K562 (cell line): ENCODE data around the gene BCL3. TPM values are rescaled to one million over a fixed set of nuclear protein-coding genes. Genes with fewer than 3 reads are reported as not detected.

ENCODE experiments used
- ETV5 ChIP-seq: sonication (generic); formaldehyde crosslinking; IDR thresholded peaks from 2 replicates; pipeline ENCODE4 v1.4.0; 2020; ENCODE audit warnings: low read depth, mild to moderate bottlenecking, missing genetic modification reagents
- FOXJ3 ChIP-seq: sonication (generic); formaldehyde crosslinking; IDR thresholded peaks from 2 replicates; pipeline ENCODE4 v1.4.0; 2020; ENCODE audit warnings: mild to moderate bottlenecking, missing genetic modification reagents
- JUN ChIP-seq, 2 experiments: sonication (generic) in 1 of 2; formaldehyde crosslinking in 1 of 2; IDR thresholded peaks; 2 replicates each; pipeline versions ENCODE4 v1.6.1 to v1.8.0; 2012 to 2022; ENCODE audit warnings: borderline replicate concordance in 2 of 2, mild to moderate bottlenecking in 2 of 2, improper control_type of control experiment in 1 of 2, low read depth in 1 of 2, low read length in 1 of 2, missing genetic modification reagents in 1 of 2
- KHSRP ChIP-seq: fragments of 450-650 bp; IDR thresholded peaks from 2 replicates; pipeline ENCODE4 v1.6.1; 2017
- NELFE ChIP-seq: IDR thresholded peaks from 2 replicates; pipeline ENCODE4 v1.6.1; 2011; ENCODE audit warnings: mild to moderate bottlenecking; ENCODE audit not compliant: insufficient read depth, insufficient read length
- RCOR1 ChIP-seq, 2 experiments: IDR thresholded peaks; 2 replicates each; pipeline ENCODE4 v1.6.1; 2012; ENCODE audit warnings: low read depth in 2 of 2, low read length in 2 of 2, borderline replicate concordance in 1 of 2, improper control_type of control experiment in 1 of 2
- SMAD1 ChIP-seq: fragments of 150-350 bp; IDR thresholded peaks from 2 replicates; pipeline ENCODE4 v1.6.1; 2014; ENCODE audit warnings: low read length, low read depth; ENCODE audit not compliant: partially characterized antibody
- SNRNP70 ChIP-seq: fragments of 200-400 bp; formaldehyde crosslinking; optimal IDR thresholded peaks from 2 replicates; pipeline ENCODE3; 2017; ENCODE audit warnings: low read depth, low read length
- SP1 ChIP-seq: sonication (generic); formaldehyde crosslinking; IDR thresholded peaks from 2 replicates; pipeline ENCODE4 v1.8.1; 2022; ENCODE audit warnings: mild to moderate bottlenecking, missing genetic modification reagents
- ZKSCAN1 ChIP-seq: fragments of 150-350 bp; IDR thresholded peaks from 2 replicates; pipeline ENCODE4 v1.6.1; 2016; ENCODE audit warnings: low read depth, low read length
- ZNF561 ChIP-seq: fragments of 450-650 bp; formaldehyde crosslinking; conservative IDR thresholded peaks from 2 replicates; pipeline ENCODE4 v1.4.0; 2020; ENCODE audit warnings: mild to moderate bottlenecking, moderate library complexity
- polyA plus RNA-seq, 8 experiments: library from polyadenylated mRNA; depleted of rRNA in 4 of 8; stranded (reverse) in 5 of 8; unstranded in 3 of 8; fragments of >200 nt; fragmentation: Nextera tagmentation in 2 of 8; fragmentation: Illumina TruSeq in 1 of 8; extraction: Ambion mirVana in 2 of 8; extraction: Trizol in 1 of 8; gene quantifications; 2 replicates each; pipeline versions ENCODE4 v1.2.1 to v1.2.3, GENCODE V29; 2011 to 2014; ENCODE audit warnings: inconsistent platforms in 1 of 8, missing spikeins in 1 of 8
- total RNA-seq, 7 experiments: library from RNA; depleted of rRNA in 6 of 7; stranded (reverse); fragments of >200 nt in 6 of 7; fragmentation: Illumina TruSeq in 2 of 7; extraction: Trizol in 2 of 7; gene quantifications; 2 replicates each; pipeline versions ENCODE4 v1.2.1 to v1.2.3, GENCODE V29; 2011 to 2021; ENCODE audit warnings: low replicate concordance in 1 of 7
- TF ChIP-seq, protein P1 (sequence below): fragments of 250-450 bp; sonication (Bioruptor Pico); IDR thresholded peaks from 2 replicates; pipeline ENCODE4 v1.5.0; 2021; ENCODE audit warnings: mild to moderate bottlenecking, borderline replicate concordance
- TF ChIP-seq, protein P2 (sequence below): fragments of 450-650 bp; formaldehyde crosslinking; conservative IDR thresholded peaks from 2 replicates; pipeline ENCODE4 v1.4.0; 2022; ENCODE audit warnings: mild to moderate bottlenecking, missing genetic modification characterization
- TF ChIP-seq, protein P3 (sequence below): fragments of 250-450 bp; sonication (Bioruptor Pico); IDR thresholded peaks from 2 replicates; pipeline ENCODE4 v1.8.0; 2021; ENCODE audit warnings: mild to moderate bottlenecking, moderate library complexity
- TF ChIP-seq, protein P4 (sequence below): fragments of 250-450 bp; sonication (Bioruptor Pico); IDR thresholded peaks from 2 replicates; pipeline ENCODE4 v1.8.0; 2021; ENCODE audit warnings: moderate library complexity, mild to moderate bottlenecking, inconsistent platforms
- TF ChIP-seq, protein P5 (sequence below): fragments of 250-450 bp; sonication (Bioruptor Pico); IDR thresholded peaks from 2 replicates; pipeline ENCODE4 v1.8.0; 2021; ENCODE audit warnings: moderate library complexity, mild to moderate bottlenecking, inconsistent platforms
- TF ChIP-seq, protein P6 (sequence below), 3 experiments: fragments of 200-800 bp in 1 of 3; fragments of 250-450 bp in 1 of 3; fragments of 450-650 bp in 1 of 3; sonication (Bioruptor Pico) in 1 of 3; sonication (Bioruptor generic) in 1 of 3; formaldehyde crosslinking in 1 of 3; IDR thresholded peaks; 2 replicates each; pipeline versions ENCODE4 v1.6.1 to v1.8.0; 2016 to 2022; ENCODE audit warnings: mild to moderate bottlenecking in 2 of 3, missing genetic modification characterization in 2 of 3, missing compliant biosample characterization in 1 of 3, moderate library complexity in 1 of 3

BCL3 gene
- total and polyA plus RNA-seq, 9 of the 15 experiments (the other 6 are each of a cell fraction or from before 2014, with no cell fraction given), result 0.03 to 2.4 (median 0.50) TPM; not detected in 1

DNA sequence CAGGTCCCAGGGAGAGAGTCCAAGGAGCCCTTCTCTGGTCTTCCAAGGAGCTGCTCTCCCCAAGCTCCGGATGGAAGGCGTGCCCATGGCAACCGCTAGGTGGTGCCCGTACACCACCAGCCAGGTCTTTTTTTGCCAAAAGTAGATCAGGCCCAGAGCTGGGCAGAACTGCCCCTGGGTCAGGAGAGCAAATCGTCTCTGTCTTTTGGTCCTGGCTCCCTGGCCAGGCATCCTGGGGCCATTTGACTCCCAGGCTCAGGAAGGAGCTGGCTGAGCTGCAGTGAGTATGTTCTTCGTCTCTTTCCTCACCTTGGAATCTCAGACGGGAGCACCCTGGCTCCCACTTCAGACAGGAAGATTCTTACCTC lies 24.6 kb upstream of the BCL3 start (continued):
- TF ChIP-seq, protein P1, sequence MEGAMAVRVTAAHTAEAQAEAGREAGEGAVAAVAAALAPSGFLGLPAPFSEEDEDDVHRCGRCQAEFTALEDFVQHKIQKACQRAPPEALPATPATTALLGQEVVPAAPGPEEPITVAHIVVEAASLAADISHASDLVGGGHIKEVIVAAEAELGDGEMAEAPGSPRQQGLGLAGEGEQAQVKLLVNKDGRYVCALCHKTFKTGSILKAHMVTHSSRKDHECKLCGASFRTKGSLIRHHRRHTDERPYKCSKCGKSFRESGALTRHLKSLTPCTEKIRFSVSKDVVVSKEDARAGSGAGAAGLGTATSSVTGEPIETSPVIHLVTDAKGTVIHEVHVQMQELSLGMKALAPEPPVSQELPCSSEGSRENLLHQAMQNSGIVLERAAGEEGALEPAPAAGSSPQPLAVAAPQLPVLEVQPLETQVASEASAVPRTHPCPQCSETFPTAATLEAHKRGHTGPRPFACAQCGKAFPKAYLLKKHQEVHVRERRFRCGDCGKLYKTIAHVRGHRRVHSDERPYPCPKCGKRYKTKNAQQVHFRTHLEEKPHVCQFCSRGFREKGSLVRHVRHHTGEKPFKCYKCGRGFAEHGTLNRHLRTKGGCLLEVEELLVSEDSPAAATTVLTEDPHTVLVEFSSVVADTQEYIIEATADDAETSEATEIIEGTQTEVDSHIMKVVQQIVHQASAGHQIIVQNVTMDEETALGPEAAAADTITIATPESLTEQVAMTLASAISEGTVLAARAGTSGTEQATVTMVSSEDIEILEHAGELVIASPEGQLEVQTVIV (CRISPR knock-in tag), result no peak
- TF ChIP-seq SMAD1 (no peak), ZKSCAN1 (no peak), ETV5 (CRISPR knock-in tag) (no peak), JUN (IDR thresholded peaks at IDR 0.05; ENCODE audit: borderline replicate concordance, low read depth, low read length) (no peak), JUN (CRISPR knock-in tag; IDR thresholded peaks at IDR 0.05; ENCODE audit: borderline replicate concordance) (no peak), SNRNP70 (no peak), RCOR1 (IDR thresholded peaks at IDR 0.05; ENCODE audit: borderline replicate concordance in 1 of 2, low read depth in 2 of 2, low read length in 2 of 2) (peak; percentile 37 to 54; a peak in 1 of 4 replicates), FOXJ3 (no peak), NELFE (no peak), KHSRP (no peak), ZNF561 (CRISPR knock-in tag) (no peak), SP1 (CRISPR knock-in tag) (0 out of 2 replicates have a peak, but pooled peaks have one; percentile 40)
- TF ChIP-seq, protein P2, sequence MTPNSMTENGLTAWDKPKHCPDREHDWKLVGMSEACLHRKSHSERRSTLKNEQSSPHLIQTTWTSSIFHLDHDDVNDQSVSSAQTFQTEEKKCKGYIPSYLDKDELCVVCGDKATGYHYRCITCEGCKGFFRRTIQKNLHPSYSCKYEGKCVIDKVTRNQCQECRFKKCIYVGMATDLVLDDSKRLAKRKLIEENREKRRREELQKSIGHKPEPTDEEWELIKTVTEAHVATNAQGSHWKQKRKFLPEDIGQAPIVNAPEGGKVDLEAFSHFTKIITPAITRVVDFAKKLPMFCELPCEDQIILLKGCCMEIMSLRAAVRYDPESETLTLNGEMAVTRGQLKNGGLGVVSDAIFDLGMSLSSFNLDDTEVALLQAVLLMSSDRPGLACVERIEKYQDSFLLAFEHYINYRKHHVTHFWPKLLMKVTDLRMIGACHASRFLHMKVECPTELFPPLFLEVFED (CRISPR knock-in tag), result no peak
- TF ChIP-seq, protein P3, sequence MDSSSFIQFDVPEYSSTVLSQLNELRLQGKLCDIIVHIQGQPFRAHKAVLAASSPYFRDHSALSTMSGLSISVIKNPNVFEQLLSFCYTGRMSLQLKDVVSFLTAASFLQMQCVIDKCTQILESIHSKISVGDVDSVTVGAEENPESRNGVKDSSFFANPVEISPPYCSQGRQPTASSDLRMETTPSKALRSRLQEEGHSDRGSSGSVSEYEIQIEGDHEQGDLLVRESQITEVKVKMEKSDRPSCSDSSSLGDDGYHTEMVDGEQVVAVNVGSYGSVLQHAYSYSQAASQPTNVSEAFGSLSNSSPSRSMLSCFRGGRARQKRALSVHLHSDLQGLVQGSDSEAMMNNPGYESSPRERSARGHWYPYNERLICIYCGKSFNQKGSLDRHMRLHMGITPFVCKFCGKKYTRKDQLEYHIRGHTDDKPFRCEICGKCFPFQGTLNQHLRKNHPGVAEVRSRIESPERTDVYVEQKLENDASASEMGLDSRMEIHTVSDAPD (CRISPR knock-in tag), result no peak
- TF ChIP-seq, protein P4, sequence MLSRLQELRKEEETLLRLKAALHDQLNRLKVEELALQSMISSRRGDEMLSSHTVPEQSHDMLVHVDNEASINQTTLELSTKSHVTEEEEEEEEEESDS, result no peak
- TF ChIP-seq, protein P5, sequence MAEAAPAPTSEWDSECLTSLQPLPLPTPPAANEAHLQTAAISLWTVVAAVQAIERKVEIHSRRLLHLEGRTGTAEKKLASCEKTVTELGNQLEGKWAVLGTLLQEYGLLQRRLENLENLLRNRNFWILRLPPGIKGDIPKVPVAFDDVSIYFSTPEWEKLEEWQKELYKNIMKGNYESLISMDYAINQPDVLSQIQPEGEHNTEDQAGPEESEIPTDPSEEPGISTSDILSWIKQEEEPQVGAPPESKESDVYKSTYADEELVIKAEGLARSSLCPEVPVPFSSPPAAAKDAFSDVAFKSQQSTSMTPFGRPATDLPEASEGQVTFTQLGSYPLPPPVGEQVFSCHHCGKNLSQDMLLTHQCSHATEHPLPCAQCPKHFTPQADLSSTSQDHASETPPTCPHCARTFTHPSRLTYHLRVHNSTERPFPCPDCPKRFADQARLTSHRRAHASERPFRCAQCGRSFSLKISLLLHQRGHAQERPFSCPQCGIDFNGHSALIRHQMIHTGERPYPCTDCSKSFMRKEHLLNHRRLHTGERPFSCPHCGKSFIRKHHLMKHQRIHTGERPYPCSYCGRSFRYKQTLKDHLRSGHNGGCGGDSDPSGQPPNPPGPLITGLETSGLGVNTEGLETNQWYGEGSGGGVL (CRISPR knock-in tag), result no peak
- TF ChIP-seq, protein P6, sequence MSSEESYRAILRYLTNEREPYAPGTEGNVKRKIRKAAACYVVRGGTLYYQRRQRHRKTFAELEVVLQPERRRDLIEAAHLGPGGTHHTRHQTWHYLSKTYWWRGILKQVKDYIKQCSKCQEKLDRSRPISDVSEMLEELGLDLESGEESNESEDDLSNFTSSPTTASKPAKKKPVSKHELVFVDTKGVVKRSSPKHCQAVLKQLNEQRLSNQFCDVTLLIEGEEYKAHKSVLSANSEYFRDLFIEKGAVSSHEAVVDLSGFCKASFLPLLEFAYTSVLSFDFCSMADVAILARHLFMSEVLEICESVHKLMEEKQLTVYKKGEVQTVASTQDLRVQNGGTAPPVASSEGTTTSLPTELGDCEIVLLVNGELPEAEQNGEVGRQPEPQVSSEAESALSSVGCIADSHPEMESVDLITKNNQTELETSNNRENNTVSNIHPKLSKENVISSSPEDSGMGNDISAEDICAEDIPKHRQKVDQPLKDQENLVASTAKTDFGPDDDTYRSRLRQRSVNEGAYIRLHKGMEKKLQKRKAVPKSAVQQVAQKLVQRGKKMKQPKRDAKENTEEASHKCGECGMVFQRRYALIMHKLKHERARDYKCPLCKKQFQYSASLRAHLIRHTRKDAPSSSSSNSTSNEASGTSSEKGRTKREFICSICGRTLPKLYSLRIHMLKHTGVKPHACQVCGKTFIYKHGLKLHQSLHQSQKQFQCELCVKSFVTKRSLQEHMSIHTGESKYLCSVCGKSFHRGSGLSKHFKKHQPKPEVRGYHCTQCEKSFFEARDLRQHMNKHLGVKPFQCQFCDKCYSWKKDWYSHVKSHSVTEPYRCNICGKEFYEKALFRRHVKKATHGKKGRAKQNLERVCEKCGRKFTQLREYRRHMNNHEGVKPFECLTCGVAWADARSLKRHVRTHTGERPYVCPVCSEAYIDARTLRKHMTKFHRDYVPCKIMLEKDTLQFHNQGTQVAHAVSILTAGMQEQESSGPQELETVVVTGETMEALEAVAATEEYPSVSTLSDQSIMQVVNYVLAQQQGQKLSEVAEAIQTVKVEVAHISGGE (CRISPR knock-in tag; IDR thresholded peaks at IDR 0.05), result no peak
